Measurements from ENCODE around the gene DOK7. TPM values are rescaled to one million over a fixed set of nuclear protein-coding genes. Genes with fewer than 3 reads are reported as not detected.

Gene DOK7, protein sequence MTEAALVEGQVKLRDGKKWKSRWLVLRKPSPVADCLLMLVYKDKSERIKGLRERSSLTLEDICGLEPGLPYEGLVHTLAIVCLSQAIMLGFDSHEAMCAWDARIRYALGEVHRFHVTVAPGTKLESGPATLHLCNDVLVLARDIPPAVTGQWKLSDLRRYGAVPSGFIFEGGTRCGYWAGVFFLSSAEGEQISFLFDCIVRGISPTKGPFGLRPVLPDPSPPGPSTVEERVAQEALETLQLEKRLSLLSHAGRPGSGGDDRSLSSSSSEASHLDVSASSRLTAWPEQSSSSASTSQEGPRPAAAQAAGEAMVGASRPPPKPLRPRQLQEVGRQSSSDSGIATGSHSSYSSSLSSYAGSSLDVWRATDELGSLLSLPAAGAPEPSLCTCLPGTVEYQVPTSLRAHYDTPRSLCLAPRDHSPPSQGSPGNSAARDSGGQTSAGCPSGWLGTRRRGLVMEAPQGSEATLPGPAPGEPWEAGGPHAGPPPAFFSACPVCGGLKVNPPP
- 10 to 100 TPM in 8 of 10 donors, 1 to 10 TPM in 2; 9.6 to 17.5 (median 14.4) TPM for polyA plus RNA-seq (ENCODE audit: insufficient read length in 10 of 10)
- long read RNA-seq, donor 1, partial matches to known transcripts: 0 of 2 reads
- long read RNA-seq, donor 1, other reads (novel, unspliced or antisense): 0 of 2 reads
- long read RNA-seq, donor 2, transcript DOK7-201 (7 exons, 2,562 nt): major isoform, 5 of 6 reads
- long read RNA-seq, donor 2, partial matches to known transcripts: 0 of 6 reads
- long read RNA-seq, donor 2, other reads (novel, unspliced or antisense): 0 of 6 reads
- long read RNA-seq, donor 3: 0 reads
- long read RNA-seq, donor 4, partial matches to known transcripts: 0 of 3 reads
- long read RNA-seq, donor 4, other reads (novel, unspliced or antisense): 0 of 3 reads
- long read RNA-seq, donor 5, partial matches to known transcripts: 0 of 2 reads
- long read RNA-seq, donor 5, other reads (novel, unspliced or antisense): 0 of 2 reads
- long read RNA-seq, donor 6, partial matches to known transcripts: 0 of 3 reads
- long read RNA-seq, donor 6, other reads (novel, unspliced or antisense): 0 of 3 reads
- long read RNA-seq, donor 7, partial matches to known transcripts: 0 of 4 reads
- long read RNA-seq, donor 7, other reads (novel, unspliced or antisense): 0 of 4 reads
- long read RNA-seq, donor 8, partial matches to known transcripts: 9 of 11 reads
- long read RNA-seq, donor 8, other reads (novel, unspliced or antisense): 0 of 11 reads
- long read RNA-seq, donor 9, partial matches to known transcripts: 0 of 1 reads
- long read RNA-seq, donor 9, other reads (novel, unspliced or antisense): 0 of 1 reads

DNA sequence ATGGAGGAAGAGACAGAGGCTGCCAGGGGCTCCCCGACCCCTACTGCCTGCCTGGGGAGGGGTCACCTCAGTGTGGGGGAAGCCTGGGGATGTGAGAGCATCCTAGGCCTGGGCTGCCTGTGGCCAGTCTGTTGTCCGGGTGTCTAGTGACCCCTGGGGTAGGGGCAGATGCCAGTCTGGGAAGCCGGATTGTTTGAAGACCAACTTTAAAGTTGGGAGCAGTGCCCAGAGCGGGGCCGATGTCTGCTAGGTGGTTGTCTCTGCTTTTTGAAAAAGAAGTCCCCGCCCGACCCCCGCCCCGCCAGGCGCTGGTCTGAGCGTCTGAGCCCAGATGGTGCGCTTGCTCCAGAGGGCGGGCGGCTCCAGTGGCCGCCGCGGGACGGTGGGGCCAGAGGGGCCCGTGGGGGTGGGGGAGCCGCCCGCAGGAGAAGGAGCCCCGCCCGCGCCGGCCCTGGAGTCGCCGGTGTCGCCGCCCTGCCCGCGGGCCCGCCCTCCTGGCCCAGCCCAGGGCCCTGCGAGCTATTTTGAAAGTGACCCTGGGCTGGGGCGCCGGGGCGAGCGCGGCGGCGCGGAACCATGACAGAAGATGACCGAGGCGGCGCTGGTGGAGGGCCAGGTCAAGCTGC is at the start of gene DOK7:
Gene DOK7, plus strand, starts transcription at position 517 of the 626 bp plus-strand sequence. Its CDS starts 70 bp downstream, at position 587.
- DNase-seq: peak in 1 of 3 donors; percentile 45

DNA sequence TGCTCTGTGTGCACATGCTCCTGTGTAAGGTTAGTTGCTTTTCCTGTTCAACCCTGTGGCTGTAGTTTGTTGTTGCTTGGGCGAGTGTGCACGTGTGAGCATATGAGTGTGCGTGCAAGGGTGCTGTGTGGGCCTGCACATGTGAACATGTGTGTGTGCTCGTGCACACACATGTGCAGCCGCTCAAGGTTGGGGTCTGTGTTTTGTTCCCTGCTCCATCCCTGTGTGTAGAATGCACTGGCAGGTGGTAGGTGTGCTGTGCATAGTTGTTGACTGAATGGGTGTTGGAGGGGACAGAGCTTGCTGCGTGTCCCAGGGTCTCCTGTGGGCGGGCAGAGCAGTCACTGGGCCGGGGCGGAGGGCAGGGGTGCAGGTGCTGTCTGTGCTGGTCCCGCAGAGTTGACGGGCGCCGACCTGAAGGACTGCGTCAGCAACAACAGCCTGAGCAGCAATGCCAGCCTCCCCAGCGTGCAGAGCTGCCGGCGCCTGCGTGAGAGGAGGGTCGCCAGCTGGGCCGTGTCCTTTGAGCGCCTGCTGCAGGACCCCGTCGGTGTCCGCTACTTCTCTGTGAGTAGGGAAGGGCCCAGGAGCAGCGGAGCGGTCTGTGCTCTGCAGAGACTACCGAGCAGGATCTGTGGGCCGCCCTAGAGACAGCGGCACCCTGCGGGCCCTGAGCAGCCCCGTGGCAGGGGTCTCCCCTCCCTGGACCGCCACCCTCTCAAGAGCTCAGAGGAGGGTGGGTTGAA is 49.3 kb upstream of the DOK7 start:
- DNase-seq: no peak

DNA sequence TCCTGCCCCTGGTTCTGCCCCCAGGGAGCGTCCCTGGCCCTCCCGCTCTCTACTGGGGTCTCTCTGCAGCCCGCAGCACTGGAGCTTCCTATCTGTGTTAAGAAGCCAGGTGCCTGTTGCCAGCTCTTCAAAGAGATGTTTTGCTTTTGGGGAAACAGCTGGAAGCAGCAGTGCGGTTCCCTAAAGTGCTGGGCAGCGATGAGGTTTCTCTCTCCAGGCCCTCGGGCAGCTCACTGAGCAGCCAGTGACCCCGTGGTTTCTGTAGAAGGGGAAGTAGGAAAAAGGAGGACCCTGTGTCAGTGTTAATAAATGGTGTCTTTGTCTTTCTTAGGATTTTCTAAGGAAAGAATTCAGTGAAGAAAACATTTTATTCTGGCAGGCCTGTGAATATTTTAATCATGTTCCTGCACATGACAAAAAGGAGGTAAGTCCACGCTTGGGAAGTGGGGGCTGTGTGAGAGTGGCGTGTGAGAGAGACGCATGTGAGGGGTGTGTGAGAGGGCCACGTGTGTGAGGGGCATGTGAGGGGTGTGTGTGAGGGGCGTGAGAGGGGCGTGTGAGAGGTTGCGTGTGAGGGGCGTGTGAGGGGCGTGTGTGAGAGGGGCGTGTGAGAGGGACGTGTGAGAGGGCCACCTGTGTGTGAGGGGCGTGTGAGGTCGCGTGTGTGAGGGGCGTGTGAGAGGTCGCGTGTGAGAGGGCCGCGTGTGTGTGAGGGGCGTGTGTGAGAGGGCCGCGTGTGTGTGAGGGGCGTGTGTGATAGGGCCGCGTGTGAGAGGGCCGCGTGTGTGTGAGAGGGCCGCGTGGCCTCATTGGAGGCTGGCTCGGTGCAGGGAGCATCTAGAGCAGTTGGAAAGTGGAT is 48.5 kb upstream of the DOK7 start:
- peak in 1 of 3 donors; percentile 33 for DNase-seq

DNA sequence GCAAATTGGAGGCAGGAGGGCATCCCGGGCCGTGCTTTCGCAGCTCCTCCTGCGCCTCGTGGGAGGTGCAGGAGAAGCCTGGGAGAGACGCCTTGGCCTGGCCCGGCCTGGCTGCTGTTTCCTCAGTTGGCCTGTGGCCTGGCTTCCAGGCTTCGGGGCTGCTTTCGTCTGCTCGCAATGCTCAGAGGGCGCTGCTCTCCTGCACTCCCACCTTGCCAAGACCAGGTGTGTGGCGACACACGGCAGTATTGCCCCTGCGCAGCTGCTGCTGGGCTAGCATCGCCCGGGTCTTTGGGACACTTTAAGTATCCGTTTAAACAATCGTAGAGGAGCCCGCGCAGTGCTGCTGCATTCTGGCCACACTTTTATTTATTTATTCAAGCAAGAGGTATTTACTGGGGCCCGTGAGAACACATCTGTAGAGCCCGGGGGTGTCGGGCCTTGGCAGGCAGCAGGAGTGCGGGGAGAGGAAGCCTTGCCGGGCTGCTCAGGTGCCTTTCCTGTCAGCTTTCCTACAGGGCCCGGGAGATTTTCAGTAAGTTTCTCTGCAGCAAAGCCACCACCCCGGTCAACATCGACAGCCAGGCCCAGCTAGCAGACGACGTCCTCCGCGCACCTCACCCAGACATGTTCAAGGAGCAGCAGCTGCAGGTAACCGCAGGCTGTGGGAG is 47.5 kb upstream of the DOK7 start:
- DNase-seq: peak in 1 of 3 donors; percentile 39

DNA sequence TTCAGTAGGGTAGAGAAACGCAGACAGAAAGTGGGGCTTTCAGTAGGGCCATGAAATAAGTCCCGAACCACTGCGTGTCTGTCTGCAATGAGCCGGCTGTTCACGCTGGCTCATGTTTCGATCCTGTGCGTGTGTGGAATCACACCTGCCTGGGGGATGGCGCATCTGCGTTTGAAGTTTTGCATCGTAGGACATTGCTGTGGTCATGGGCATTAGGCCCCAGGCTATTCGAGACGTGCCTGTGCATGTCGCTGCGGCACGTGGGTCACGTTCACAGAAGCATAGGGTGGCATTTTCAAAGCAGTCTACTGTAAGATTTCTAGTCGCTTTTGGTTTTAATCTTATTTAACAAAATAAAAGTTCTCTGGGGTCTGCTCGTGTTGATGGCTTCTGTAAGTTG is 46.8 kb upstream of the DOK7 start:
- no peak for DNase-seq

DNA sequence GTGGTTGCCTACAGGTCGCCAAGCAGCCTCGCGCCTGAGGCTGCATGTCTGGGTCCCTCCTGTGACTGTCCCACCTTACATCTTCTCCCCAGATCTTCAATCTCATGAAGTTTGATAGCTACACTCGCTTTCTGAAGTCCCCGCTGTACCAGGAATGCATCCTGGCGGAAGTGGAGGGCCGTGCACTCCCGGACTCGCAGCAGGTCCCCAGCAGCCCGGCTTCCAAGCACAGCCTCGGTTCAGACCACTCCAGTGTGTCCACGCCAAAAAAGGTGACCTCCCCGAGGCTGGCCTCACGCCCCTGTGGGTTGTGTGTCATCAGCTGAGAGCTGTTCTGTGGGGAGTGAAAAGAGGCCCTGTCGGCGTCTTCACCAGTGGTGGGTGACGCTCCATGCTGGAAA is 46.3 kb upstream of the DOK7 start:
- no peak for DNase-seq

DNA sequence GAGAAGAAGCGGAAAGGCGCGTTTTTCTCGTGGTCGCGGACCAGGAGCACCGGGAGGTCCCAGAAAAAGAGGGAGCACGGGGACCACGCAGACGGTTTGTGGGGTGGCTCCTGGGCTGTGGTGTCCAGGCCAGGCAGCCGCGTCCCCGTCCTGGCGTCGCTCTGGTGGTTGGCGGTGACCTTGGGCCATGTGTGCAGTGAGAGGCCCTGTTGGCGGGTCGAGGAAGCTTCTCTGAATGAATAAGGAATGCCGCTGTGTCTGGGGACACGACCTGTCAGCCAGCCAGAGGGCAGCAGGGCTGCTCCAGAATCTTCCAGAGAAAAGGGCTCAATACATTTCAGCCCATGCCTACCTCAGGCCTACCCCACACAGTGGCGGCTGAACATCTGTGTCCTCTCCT is 45.7 kb upstream of the DOK7 start:
- DNase-seq: no peak

DNA sequence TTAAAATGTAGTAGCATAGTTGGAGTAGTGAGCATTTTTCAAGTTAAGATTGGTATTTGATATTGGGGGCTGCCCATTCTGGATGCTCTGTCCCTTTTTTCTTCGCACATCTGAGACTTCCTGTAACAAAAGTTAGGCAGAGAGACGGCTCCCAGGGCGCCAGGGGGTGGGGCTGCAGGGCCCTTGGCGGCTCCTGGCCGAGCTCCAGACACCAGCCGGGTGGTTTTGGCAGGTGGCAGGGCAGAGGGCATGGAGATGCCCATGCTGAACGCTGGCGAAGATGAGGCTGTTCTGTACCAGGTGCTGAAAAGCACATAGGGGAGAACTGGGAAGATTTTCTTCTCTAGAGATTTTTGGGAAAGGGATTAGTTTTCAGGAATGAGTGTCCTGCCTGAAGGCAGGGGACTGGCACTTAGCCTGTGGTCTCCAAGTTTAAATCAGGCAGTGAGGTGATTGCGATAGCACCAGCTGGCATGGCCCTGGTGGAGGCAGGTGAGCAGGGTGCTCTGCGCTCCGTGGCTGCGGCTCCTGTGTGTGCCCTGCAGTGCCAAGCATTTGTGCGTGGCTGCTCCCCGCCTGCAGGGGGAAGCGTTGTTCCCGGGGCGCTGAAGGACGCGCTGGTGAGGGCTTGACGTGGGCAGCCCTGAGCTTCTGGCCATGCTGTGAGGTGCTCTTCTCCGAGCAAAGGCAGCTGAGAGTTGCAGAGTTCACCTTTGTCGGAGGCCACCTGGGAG is 44.9 kb upstream of the DOK7 start:
- DNase-seq: no peak

DNA sequence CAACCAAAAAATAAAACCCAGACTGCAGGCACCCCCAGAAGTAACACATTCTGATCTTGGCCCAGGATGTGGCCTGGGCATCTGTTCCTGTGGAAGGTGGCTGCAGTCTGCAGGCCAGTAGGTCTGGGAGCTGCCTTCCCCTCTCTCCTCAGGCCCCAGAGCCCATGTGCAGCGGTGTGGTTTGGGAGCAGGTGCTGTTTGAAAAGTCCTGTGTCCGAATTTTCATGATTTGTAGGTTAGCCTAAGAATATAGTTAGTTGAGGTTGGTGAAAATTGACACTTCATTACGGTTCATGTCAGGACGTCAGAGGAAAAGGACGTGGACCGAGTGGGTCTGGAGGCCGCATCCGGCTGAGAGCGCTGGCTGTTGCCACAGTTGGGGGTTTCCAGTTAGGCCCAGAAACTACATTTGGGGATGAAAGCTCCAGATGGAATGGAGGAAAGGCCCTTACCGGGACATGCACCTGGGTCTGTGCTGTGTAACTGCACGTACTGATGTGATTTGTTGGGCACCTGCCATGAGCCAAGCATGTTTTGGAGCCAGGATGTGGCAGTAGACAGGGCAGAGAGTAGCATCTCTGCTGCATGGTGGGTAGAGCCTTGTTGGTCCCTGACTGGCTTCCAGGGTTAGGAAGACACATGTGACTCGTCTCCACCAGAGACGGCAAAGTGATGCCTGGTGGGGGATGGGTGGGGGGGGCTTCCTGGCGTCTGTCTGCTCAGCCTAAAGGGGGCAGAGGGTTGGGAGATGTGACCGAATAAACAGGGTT is 43.1 kb upstream of the DOK7 start:
- DNase-seq: no peak

DNA sequence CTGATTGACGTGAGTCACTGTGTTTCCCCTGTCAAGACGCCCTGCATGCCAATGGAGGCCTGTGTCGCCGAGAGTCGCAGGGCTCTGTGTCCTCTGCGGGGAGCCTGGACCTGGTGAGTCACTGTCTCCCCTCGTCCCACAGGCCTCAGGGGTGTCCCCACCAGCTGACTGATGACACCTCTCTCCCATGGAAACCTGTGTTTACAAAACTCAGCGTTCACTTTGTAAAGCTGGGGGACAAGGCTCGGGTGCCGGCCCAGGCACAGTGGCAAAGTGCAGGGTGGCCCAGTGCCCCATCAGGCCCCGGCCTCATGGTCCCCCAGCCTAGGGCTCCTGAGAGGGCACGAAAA is 42.5 kb upstream of the DOK7 start:
- DNase-seq: no peak

DNA sequence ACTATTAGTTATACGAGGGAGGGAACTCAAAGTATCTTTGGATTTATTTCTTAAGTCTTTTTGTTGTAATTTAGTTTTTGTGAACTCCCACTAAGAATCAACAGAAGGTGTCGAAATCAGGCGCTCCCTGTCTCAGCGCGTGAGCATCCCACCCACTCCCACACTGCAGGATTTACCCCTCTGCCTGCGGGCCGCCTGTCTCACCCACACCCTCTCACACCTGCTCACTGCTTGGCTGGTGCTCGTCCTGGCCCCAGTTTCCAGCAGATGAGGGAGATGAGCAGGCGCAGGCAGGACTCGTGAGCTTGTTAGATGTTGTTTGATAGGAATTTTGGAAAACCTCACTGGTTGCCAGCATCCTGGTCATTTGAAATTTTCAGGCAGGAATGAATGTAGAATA is 42.1 kb upstream of the DOK7 start:
- no peak for DNase-seq

DNA sequence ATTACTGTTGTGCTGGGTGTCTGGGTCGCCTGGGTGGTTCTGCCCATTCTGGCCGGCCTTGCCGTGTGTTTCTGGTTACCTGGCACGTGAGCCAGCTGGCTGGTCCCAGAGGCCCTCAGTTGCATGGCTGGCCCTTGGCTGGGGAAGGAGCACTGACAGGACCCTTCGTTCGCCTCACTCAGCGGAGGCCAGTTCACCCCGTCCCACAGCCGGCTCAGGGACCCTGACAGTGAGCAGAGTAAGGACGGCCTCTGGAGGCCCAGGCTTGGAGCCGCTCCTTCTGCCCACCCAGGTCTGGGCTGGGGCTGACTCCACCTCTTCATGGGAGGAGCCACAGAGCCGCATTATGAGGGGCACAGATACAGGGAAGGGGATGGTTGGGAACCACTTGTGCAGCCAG is 41.6 kb upstream of the DOK7 start:
- no peak for DNase-seq

DNA sequence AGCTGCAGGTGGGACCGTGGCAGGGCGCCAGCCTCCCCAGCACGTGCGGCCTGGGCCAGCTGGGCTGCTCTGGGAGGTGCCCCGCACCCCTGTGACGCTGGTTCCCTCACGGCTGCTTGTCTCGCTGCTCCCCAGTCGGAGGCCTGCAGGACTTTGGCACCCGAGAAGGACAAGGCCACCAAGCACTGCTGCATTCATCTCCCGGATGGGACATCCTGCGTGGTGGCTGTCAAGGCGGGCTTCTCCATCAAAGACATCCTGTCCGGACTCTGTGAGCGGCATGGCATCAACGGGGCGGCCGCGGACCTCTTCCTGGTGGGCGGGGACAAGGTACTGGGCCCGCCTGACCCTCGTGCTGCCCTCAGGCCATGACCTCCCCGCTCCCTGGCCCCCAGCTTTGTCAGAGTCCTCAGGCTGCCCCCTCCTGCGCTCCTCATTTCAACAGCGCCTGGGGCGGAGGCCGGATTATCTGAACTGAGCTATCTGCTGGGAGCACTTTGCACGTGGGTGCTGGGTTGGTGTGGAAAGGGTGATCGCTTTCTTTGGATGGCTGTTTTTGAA is 40.8 kb upstream of the DOK7 start:
- no peak for DNase-seq

DNA sequence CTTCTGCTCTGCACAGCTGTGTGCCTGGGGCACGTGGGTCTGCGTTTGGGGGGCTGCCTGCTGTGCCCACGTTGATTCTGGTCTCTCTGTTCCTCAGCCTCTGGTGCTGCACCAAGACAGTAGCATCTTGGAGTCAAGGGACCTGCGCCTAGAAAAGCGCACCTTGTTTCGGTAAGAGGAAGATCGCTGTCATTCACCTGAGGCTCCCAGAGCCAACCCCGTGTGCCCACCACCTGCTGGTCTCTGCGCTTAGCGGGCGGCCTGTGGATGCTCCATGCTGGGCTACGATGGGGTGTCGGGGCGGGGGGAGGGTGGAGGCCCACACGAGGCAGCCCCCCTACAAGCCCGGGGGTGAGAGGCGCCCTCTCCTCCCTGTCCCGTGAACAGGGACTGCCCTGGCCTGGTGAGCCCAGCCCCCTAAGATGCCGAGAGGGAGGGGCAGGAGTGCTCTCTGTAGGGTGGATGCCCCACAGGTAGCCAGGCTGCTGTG is 40.3 kb upstream of the DOK7 start:
- DNase-seq: no peak

DNA sequence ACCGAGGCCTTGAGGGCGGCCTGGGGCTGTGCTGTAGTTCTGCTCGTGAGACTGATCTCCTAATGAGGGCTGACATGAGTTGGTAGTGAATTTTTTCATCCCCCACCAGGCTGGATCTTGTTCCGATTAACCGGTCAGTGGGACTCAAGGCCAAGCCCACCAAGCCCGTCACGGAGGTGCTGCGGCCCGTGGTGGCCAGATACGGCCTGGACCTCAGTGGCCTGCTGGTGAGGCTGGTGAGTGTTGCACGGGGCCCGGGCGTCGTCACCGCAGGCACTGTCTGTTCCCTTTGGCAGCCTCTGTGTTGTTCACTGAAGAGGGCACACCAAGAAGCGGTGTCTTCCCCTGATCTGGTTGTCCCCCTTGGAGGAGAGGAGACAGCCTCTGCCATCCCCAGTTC is 39.7 kb upstream of the DOK7 start:
- no peak for DNase-seq

DNA sequence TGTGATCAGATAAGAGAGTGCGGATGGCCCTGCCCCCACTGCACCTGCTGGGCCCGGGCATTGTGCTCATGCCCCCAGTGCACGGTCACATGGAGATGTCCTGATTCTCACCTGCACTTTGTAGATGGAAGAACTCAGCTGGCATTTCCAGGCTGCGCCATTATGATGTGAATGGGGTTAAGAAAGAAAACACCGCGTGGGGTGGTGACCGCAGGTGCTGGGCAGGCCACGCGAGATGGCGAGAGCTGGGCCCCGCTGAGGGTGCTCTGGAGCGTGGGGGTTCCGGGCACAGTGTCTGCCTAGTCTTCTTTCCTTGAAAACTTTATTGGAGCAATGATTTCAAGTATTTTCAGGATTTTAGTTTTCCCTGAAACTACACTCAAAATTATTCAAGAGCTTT is 39.2 kb upstream of the DOK7 start:
- DNase-seq: no peak

DNA sequence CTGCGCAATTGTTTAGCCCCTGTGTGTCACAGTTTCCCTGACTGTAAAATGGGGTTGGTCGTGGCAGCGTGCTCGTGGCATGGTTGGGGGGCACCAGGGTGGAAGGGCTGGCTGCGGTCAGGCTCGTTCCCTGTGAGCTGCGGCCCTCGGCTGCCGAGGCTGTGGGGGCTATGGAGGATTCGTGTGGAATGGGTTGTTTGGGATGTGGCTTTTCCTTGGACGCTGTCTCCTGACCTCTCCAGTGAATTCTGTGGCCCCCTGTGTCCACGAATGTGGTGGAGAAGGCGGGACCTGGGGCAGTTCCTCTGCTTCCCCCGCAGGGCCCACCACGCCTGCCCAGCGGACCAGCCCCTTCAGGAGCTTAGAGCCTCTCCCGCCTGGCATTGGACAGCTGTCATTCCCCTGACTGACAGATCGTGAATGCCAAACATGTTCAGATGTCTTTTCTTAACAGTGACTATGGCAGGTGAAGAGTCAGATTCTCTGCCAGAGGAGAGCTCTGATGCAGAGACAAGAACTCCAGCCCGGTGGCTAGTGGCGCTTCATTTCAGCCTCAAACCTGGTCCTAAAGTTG is 38.5 kb upstream of the DOK7 start:
- DNase-seq: no peak

Measured in muscle of back (tissue), 13 donors.